M059J (cell line): ENCODE results near the gene CLDN25. TPM values are rescaled to one million over a fixed set of nuclear protein-coding genes. Genes with fewer than 3 reads are reported as not detected.

Source experiments
- DNase-seq: peaks from one replicate; pipeline ENCODE4 v3.0.0-alpha.2; 2012; ENCODE audit warnings: low read depth
- total RNA-seq: library from RNA; depleted of rRNA; stranded (reverse); fragments of >200 nt; shearing (Covaris generic); gene quantifications from 2 replicates; pipeline ENCODE4 v1.2.3, GENCODE V29; 2014; rRNA removed

Gene CLDN25
- total RNA-seq, 1 experiment from 2014 or later, result not detected

DNA sequence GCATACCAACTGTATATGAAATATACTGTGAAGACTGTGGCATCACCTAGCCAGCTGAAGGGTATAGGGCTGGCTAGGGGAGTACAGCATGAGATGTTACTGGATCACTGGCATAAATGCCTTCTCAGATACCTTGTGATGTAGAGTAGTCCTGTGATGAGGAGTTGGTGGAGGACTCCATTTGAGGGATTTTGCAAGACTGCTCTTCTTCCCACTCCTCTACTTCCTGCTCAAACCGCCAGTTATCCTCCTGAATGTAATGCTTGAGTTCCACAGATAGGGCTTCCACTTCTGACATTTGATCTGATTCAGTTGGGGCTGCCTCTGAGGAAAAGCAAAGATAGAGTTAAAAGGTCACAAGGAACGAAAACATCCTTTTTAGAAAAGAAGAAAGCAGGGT is 29.3 kb downstream of the CLDN25 start:
- no peak for DNase-seq

DNA sequence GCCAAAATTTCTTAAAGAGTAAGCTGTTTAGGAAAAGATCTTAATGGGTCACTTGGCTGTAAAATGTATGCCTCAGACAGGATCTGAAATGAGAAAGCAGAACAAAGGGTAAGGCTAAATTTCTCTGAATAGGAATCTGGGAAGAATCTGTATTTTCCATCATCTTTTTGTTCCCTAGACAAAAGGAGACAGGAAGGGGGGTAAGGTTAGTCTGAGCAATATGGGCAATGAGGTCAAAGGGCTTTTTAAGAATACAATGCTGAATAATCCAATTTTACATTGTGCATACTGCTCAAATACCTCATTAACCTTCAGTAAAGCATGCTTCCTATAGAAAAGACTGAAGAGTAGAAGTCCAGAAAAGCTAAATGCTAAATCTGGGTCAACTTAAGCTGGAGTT is 34.6 kb downstream of the CLDN25 start:
- no peak for DNase-seq

DNA sequence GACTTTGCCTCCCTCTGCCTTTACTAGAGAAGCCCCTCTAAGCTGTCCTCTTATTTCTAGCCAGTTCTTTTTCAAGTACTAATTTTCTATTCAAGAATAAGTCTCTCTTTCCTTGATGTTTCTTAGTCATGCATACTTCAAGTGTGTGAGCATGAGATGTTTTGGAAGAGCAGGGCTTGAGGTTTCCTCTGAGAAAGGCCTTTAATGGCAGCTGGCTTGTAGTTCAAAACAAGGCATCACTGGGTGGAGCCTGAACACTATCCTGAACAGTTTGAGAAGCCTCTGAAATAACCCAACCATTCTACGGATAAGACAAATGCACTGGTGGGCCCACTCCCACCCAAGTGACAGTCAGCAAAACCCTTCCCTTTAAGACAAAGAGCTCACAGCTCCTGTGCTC is 37.6 kb downstream of the CLDN25 start:
- no peak for DNase-seq

DNA sequence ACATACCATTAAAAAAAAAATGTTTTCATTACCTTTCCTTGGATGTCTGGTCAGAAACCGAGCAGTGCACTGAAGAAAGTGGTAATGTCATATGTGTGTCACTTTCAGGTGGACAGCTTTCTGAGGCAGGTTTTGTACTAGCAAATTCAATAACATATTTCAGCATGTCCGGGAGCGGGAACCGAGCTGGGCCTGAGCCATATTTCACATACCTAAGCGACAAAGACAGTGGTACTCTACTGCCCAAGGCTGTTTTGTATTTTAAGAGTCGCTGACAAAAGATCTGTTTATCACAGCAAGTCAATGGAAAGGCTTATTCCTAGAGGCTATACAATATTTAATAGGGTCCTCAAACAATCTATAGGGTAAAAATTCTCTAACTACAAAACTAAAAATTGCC is 38.0 kb downstream of the CLDN25 start:
- DNase-seq, result no peak

GRCh38 chr11:113818426-113818825 is 38.8 kb downstream of the CLDN25 start:
- peak; percentile 68 for DNase-seq

GRCh38 chr11:113827477-113827876 is 47.9 kb downstream of the CLDN25 start:
- DNase-seq, result no peak

GRCh38 chr11:113828191-113828590 is 48.6 kb downstream of the CLDN25 start:
- DNase-seq, result no peak

GRCh38 chr11:113829751-113830150 is 50.2 kb downstream of the CLDN25 start:
- DNase-seq, result no peak

Other genes with a start within 250 kb of the CLDN25 start
- gene TMPRSS5, start 73.5 kb upstream of the CLDN25 start, total RNA-seq, result 0.12 and 0.67 TPM in 2 replicates
- 32.8 and 43.2 TPM in 2 replicates for gene ZW10, start 6.1 kb upstream of the CLDN25 start, total RNA-seq
- gene USP28, start 95.8 kb downstream of the CLDN25 start, total RNA-seq, result 29.7 and 39.0 TPM in 2 replicates
- gene HTR3B, start 125.0 kb downstream of the CLDN25 start, total RNA-seq, result not detected in 2 replicates
- not detected in 2 replicates for gene HTR3A, start 195.3 kb downstream of the CLDN25 start, total RNA-seq